Measurements from ENCODE around the gene SLC5A9.

The SLC5A9 gene

GRCh38 chr1:48186306-48186839 is 36.1 kb upstream of the SLC5A9 start:
- Histone ChIP-seq H3K9me3 (ENCODE audit: severe bottlenecking) (peaks cover 21% of the 10 kb centered on the region), H3K4me3 (ENCODE audit: low read depth, low read length) (no peak overlapping the region), H3K27ac (no peak overlapping the region), H3K36me3 (no peaks in the 10 kb centered on the region), H3K27me3 (ENCODE audit: insufficient read depth, low read depth, severe bottlenecking) (no peaks in the 10 kb centered on the region)
- no peak for DNase-seq
- TF ChIP-seq, protein P1, sequence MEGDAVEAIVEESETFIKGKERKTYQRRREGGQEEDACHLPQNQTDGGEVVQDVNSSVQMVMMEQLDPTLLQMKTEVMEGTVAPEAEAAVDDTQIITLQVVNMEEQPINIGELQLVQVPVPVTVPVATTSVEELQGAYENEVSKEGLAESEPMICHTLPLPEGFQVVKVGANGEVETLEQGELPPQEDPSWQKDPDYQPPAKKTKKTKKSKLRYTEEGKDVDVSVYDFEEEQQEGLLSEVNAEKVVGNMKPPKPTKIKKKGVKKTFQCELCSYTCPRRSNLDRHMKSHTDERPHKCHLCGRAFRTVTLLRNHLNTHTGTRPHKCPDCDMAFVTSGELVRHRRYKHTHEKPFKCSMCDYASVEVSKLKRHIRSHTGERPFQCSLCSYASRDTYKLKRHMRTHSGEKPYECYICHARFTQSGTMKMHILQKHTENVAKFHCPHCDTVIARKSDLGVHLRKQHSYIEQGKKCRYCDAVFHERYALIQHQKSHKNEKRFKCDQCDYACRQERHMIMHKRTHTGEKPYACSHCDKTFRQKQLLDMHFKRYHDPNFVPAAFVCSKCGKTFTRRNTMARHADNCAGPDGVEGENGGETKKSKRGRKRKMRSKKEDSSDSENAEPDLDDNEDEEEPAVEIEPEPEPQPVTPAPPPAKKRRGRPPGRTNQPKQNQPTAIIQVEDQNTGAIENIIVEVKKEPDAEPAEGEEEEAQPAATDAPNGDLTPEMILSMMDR (IDR thresholded peaks at IDR 0.05; ENCODE audit: low read depth, low read length), result no peak

DNA sequence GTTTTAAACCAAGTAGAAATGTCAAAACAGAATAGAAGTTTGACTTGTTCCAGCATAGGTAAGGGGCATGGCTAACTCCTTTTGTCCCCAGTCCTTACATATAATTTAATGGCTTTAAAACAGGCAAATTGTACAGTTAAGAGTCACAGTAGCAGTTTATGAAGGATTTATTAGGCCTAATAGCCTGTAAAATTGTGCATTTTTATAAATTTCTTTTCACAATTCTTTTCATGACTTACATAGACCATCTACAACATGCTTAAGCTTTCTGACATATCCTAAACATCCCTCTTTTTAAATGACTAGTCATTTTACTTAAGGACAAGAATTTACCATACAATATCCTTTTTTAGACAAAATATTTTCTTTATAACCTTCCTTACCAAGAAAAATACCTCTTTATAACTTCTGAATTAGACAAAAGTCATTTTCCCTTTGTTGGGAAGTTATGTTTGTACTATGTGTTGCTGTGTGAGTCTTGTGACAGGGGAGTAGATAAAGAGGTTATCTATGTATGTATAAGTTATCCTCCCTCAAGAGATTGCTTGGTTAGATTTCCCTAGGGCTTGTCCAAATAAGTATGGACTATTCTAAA is 34.5 kb upstream of the SLC5A9 start:
- Histone ChIP-seq H3K36me3 (no peaks in the 10 kb centered on the region), H3K27ac (no peak overlapping the region), H3K27me3 (ENCODE audit: insufficient read depth, low read depth, severe bottlenecking) (no peaks in the 10 kb centered on the region), H3K4me3 (ENCODE audit: low read depth, low read length) (no peak overlapping the region), H3K9me3 (ENCODE audit: severe bottlenecking) (peaks cover 24% of the 10 kb centered on the region)
- DNase-seq, result no peak
- TF ChIP-seq, protein P1 (IDR thresholded peaks at IDR 0.05; ENCODE audit: low read depth, low read length), result no peak

DNA sequence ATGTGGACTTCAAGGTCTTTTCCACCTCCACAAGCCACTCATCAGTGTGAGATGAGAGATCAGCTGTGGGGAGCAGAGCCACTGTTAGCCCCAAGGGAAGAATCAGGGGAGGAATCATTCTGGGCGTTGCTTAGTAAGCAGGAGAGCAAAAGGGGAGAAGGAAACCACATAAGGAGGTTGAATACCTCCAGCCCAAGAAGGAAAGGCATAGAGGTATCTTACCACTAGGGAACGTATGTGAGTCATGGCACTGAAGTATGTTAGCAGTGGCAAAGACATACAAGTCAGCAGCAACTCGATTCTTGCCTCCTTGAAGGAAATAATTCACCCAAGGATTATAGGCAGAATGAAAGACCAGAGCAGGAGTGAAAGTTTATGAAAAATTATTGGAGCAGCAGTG is 31.6 kb upstream of the SLC5A9 start:
- H3K9me3 ChIP-seq (ENCODE audit: severe bottlenecking), result peaks cover 24% of the 10 kb centered on the region

DNA sequence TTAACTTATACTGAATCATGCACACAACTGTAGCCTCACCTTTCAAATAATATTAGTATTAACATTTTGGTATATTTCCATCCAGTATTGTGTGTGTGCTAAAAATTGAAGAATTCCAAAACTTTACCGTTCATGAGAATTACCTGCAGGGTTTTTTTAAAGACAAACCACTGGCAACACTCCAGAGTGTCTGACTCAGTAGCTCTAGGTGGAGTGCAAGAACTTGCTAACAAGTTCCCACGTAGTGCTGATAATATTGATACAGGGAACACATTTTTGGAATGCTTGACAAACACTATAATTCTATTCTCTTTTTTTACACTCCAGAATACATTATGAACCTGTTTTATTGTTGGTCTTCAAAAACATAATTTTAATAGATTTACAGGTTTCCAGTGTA is 27.7 kb upstream of the SLC5A9 start:
- H3K9me3 ChIP-seq (ENCODE audit: severe bottlenecking), result peaks cover 4% of the 10 kb centered on the region
- H3K36me3 ChIP-seq, result no peaks in the 10 kb centered on the region
- no peak overlapping the region for H3K27ac ChIP-seq
- no peak for DNase-seq
- TF ChIP-seq, protein P1 (IDR thresholded peaks at IDR 0.05; ENCODE audit: low read depth, low read length), result no peak
- no peaks in the 10 kb centered on the region for H3K27me3 ChIP-seq (ENCODE audit: insufficient read depth, low read depth, severe bottlenecking)
- H3K4me3 ChIP-seq (ENCODE audit: low read depth, low read length), result no peak overlapping the region

More for the DNA sequence above, 31.6 kb upstream of the SLC5A9 start:
- Histone ChIP-seq H3K36me3 (no peaks in the 10 kb centered on the region), H3K27ac (no peak overlapping the region), H3K4me3 (ENCODE audit: low read depth, low read length) (no peak overlapping the region), H3K27me3 (ENCODE audit: insufficient read depth, low read depth, severe bottlenecking) (no peaks in the 10 kb centered on the region)
- TF ChIP-seq, protein P1 (IDR thresholded peaks at IDR 0.05; ENCODE audit: low read depth, low read length), result no peak
- DNase-seq, result no peak

DNA sequence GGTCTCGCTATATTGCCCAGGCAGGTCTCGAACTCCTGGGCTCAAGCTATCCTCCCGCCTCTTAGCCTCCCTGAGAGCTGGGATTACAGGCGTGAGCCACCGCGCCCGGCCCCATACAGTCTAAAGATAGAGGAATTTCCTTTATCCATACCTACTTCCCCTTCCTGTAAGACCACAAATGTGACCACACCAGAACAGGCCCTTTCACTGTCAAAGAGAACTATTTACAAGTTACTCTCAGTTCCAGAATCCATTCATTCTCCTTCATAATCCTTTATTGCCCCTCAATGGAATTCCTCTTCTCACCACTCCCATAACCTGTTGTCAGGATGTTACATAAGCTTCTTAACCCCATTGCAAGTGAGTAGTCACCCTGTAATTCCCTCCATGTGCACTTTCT is 26.3 kb upstream of the SLC5A9 start:
- Histone ChIP-seq H3K27ac (no peak overlapping the region), H3K9me3 (ENCODE audit: severe bottlenecking) (peaks cover 4% of the 10 kb centered on the region), H3K27me3 (ENCODE audit: insufficient read depth, low read depth, severe bottlenecking) (no peaks in the 10 kb centered on the region), H3K4me3 (ENCODE audit: low read depth, low read length) (no peak overlapping the region), H3K36me3 (no peaks in the 10 kb centered on the region)
- TF ChIP-seq, protein P1 (IDR thresholded peaks at IDR 0.05; ENCODE audit: low read depth, low read length), result no peak
- DNase-seq, result no peak

DNA sequence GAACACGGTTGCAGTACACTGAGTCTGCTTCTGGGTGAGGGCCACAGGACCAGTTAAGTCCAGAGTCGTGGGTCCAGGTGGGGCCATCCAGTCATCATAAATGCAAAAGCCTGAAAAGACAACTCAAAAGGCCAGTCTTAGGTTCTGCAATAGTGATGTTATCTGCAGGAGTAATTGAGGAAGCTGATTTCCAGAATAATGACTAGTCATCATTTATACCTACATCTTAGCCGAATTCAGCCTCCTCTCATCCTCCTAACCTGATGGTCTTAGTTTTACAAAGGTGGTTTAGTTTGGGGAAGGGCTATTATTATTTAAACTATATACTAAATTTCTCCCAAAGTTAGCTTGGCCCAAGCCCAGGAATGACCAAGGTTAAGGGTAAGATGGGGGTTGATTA is 23.5 kb upstream of the SLC5A9 start:
- Histone ChIP-seq H3K9me3 (ENCODE audit: severe bottlenecking) (no peaks in the 10 kb centered on the region), H3K27me3 (ENCODE audit: insufficient read depth, low read depth, severe bottlenecking) (no peaks in the 10 kb centered on the region), H3K36me3 (no peaks in the 10 kb centered on the region), H3K4me3 (ENCODE audit: low read depth, low read length) (no peak overlapping the region), H3K27ac (no peak overlapping the region)
- no peak for DNase-seq
- TF ChIP-seq, protein P1 (IDR thresholded peaks at IDR 0.05; ENCODE audit: low read depth, low read length), result no peak

All from WERI-Rb-1 (cell line).